Loucy (cell line): ENCODE measurements around the gene UCMA.
"Not testable (repeated sequence)": the region's sequence is repeated elsewhere in the genome, so short reads cannot be mapped to it uniquely, and the experiment has no call there.

ENCODE experiments used
- H2AFZ ChIP-seq: fragments of 200-600 bp; sonication (generic); 2 replicates; pipeline ENCODE4 v1.6.0; 2016; ENCODE audit warnings: antibody characterized with exemption, mild to moderate bottlenecking, low read length, moderate library complexity
- H3F3A ChIP-seq: fragments of 200-600 bp; 2 replicates; pipeline ENCODE4 v1.6.0; 2016; ENCODE audit warnings: antibody characterized with exemption, low read depth, mild to moderate bottlenecking
- H3K27me3 ChIP-seq: fragments of 200-600 bp; sonication (generic); 2 replicates; pipeline ENCODE4 v1.6.1; 2014; ENCODE audit warnings: low read length, mild to moderate bottlenecking; ENCODE audit not compliant: insufficient read depth, poor library complexity, severe bottlenecking
- H3K36me3 ChIP-seq: fragments of 200-600 bp; sonication (generic); 2 replicates; pipeline ENCODE4 v1.6.1; 2016; ENCODE audit warnings: low read length; ENCODE audit not compliant: insufficient read depth
- H3K4me1 ChIP-seq: fragments of 200-600 bp; sonication (generic); 2 replicates; pipeline ENCODE4 v1.5.1; 2014; ENCODE audit warnings: low read length, mild to moderate bottlenecking; ENCODE audit not compliant: insufficient read depth, poor library complexity, severe bottlenecking
- H3K4me2 ChIP-seq: fragments of 200-600 bp; sonication (generic); 2 replicates; pipeline ENCODE4 v1.6.0; 2014; ENCODE audit warnings: antibody characterized with exemption, low read length, low read depth, mild to moderate bottlenecking; ENCODE audit not compliant: poor library complexity, severe bottlenecking
- H3K4me3 ChIP-seq: fragments of 200-600 bp; sonication (generic); 2 replicates; pipeline ENCODE4 v1.5.1; 2014; ENCODE audit warnings: low read length, mild to moderate bottlenecking, mixed read lengths; ENCODE audit not compliant: poor library complexity, severe bottlenecking
- H3K79me2 ChIP-seq: fragments of 200-600 bp; sonication (generic); 2 replicates; pipeline ENCODE4 v1.6.1; 2014; ENCODE audit warnings: low read length; ENCODE audit not compliant: insufficient read depth
- H3K9ac ChIP-seq: fragments of 200-600 bp; sonication (generic); 2 replicates; pipeline ENCODE4 v1.6.0; 2014; ENCODE audit warnings: mild to moderate bottlenecking, low read depth, low read length, moderate library complexity; ENCODE audit not compliant: poor library complexity, severe bottlenecking
- H3K9me2 ChIP-seq: fragments of 200-600 bp; sonication (generic); replicated peaks from 2 replicates; pipeline ENCODE4 v1.6.1; 2016; ENCODE audit warnings: low read depth, low read length, mixed read lengths
- H3K9me3 ChIP-seq: fragments of 200-600 bp; sonication (generic); 2 replicates; pipeline ENCODE4 v1.6.1; 2014; ENCODE audit warnings: mild to moderate bottlenecking, antibody characterized with exemption, low read length, low read depth; ENCODE audit not compliant: insufficient read depth
- H4K20me1 ChIP-seq: fragments of 200-600 bp; sonication (generic); 2 replicates; pipeline ENCODE4 v1.6.0; 2014; ENCODE audit warnings: antibody characterized with exemption, low read length, mild to moderate bottlenecking; ENCODE audit not compliant: insufficient read depth, poor library complexity, severe bottlenecking
- EZH2phosphoT487 ChIP-seq: fragments of 200-600 bp; IDR thresholded peaks from 2 replicates; pipeline ENCODE4 v1.6.1; 2018; ENCODE audit warnings: antibody characterized with exemption, mild to moderate bottlenecking, moderate library complexity, borderline replicate concordance
- TF ChIP-seq, protein P1 (sequence below): fragments of 200-600 bp; sonication (generic); conservative IDR thresholded peaks from 2 replicates; pipeline ENCODE4 v1.5.1; 2014; ENCODE audit warnings: mild to moderate bottlenecking, antibody characterized with exemption, low read length

UCMA gene

DNA sequence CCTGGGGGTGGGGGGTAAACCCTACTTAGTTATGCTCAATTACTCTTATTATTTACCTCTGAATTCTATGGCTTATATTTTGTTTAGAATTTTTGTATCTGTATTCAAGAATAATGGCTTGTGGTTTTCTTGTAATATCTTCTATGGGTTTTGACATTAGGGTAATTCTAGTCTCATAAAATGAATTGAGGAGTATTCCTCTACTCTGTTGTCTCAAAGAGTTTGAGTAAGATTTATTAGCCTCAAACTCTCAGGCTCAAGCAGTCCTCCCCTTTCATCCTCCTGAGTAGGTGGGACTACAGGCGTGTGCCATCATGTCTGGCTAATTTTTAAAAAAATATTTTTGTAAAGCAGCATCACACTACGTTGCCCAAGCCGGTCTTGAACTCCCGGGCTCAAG lies 19.6 kb upstream of the UCMA start:
- Histone ChIP-seq H3K9me3 (no peaks in the 10 kb centered on the region), H3K9me2 (no peaks in the 10 kb centered on the region), H3K79me2 (no peaks in the 10 kb centered on the region), H3K4me2 (no peak overlapping the region), H3K9ac (no peak overlapping the region), H4K20me1 (no peaks in the 10 kb centered on the region), H3F3A (no peaks in the 10 kb centered on the region), H3K4me1 (no peaks in the 10 kb centered on the region), H3K27me3 (no peaks in the 10 kb centered on the region), H3K4me3 (no peak overlapping the region), H2AFZ (no peak overlapping the region), H3K36me3 (no peaks in the 10 kb centered on the region)
- TF ChIP-seq, protein P1, sequence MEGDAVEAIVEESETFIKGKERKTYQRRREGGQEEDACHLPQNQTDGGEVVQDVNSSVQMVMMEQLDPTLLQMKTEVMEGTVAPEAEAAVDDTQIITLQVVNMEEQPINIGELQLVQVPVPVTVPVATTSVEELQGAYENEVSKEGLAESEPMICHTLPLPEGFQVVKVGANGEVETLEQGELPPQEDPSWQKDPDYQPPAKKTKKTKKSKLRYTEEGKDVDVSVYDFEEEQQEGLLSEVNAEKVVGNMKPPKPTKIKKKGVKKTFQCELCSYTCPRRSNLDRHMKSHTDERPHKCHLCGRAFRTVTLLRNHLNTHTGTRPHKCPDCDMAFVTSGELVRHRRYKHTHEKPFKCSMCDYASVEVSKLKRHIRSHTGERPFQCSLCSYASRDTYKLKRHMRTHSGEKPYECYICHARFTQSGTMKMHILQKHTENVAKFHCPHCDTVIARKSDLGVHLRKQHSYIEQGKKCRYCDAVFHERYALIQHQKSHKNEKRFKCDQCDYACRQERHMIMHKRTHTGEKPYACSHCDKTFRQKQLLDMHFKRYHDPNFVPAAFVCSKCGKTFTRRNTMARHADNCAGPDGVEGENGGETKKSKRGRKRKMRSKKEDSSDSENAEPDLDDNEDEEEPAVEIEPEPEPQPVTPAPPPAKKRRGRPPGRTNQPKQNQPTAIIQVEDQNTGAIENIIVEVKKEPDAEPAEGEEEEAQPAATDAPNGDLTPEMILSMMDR = no peak
- no peak for TF ChIP-seq EZH2phosphoT487

DNA sequence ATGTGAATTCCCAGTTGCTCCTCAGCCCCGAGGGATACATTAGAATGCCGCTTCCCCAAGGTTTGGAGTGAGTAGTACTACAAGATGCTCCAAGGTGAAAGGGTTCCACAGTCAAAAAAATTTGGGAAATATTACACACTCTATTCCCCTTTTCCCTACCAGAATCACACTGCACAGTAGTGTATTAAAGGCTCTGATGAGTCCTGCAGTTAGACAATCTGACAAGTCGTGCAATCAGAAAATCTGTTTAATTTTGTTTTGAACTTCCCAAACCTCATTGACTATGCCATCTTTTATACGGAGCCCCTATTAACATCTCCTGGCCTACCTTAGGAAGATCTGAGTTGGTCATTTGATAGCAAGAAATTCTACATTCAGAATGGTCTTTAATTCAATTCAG lies 13.6 kb upstream of the UCMA start:
- H3F3A ChIP-seq = no peaks in the 10 kb centered on the region
- no peaks in the 10 kb centered on the region for H3K79me2 ChIP-seq
- no peaks in the 10 kb centered on the region for H3K9me3 ChIP-seq
- no peak for TF ChIP-seq EZH2phosphoT487
- TF ChIP-seq, protein P1 = no peak
- H2AFZ ChIP-seq = no peak overlapping the region
- H3K4me3 ChIP-seq = no peak overlapping the region
- no peaks in the 10 kb centered on the region for H3K4me1 ChIP-seq
- no peaks in the 10 kb centered on the region for H4K20me1 ChIP-seq
- H3K4me2 ChIP-seq = no peak overlapping the region
- no peaks in the 10 kb centered on the region for H3K27me3 ChIP-seq
- no peaks in the 10 kb centered on the region for H3K36me3 ChIP-seq
- no peaks in the 10 kb centered on the region for H3K9me2 ChIP-seq
- no peak overlapping the region for H3K9ac ChIP-seq

DNA sequence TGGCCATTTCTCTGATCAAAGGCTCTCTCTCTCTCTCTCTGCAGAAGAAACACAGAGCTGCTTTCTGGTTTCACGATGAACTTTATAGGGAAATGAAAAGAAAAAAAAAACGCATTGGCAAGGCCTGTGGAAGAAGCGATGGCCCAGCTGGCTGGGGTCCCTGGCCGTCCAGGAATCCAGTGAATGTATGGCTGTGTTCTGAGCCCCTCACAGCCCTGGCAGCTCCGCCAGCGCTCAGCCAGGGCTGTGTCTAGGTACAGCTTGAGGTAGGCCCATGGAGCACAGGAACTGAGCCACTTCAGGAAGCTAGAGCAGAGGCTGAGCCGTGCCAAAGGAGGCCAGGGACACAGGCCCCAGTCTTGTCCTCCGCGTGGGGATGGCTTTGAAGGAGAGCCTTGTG lies 13.1 kb upstream of the UCMA start:
- Histone ChIP-seq H2AFZ (no peak overlapping the region), H3K79me2 (no peaks in the 10 kb centered on the region), H3K36me3 (no peaks in the 10 kb centered on the region), H3K9me2 (no peaks in the 10 kb centered on the region), H3K4me1 (no peaks in the 10 kb centered on the region), H3F3A (no peaks in the 10 kb centered on the region), H3K27me3 (no peaks in the 10 kb centered on the region), H4K20me1 (no peaks in the 10 kb centered on the region), H3K9ac (no peak overlapping the region), H3K4me3 (no peak overlapping the region), H3K4me2 (no peak overlapping the region), H3K9me3 (no peaks in the 10 kb centered on the region)
- TF ChIP-seq, protein P1 = no peak
- TF ChIP-seq EZH2phosphoT487 = no peak

DNA sequence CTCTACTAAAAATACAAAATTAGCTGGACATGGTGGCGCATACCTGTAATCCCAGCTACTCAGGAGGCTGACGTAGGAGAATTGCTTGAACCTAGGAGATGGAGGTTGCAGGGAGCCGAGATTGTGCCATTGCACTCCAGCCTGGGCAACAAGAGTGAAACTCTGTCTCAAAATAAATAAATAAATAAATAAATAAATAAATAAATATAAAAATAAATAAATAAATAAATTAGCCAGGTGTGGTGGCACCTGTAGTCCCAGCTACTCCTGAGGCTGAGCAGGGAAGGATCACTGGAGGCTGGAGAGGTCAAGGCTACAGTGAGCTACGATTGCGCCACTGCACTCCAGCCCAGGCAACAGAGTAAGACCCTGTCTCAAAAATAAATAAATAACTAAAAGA lies 8.1 kb upstream of the UCMA start:
- H3K9ac ChIP-seq, H3F3A ChIP-seq, H3K27me3 ChIP-seq, H2AFZ ChIP-seq, H4K20me1 ChIP-seq, H3K4me1 ChIP-seq, H3K9me3 ChIP-seq, H3K79me2 ChIP-seq, H3K36me3 ChIP-seq, H3K4me3 ChIP-seq, H3K9me2 ChIP-seq, H3K4me2 ChIP-seq: not testable (repeated sequence)
